T-cell (primary cell): ENCODE data around the gene TUBA4B. TPM values are rescaled to one million over a fixed set of nuclear protein-coding genes. Genes with fewer than 3 reads are reported as not detected.
A peak's percentile ranks its signal among the peaks of the same experiment; 100 is the strongest.

ENCODE experiments used
- ATAC-seq, 4 experiments: fragments of 200-7000 bp in 3 of 4; fragments of 150-1000 bp in 1 of 4; cut with Tn5 transposase; replicated peaks in 1 of 4; 1 replicate in 3 of 4; 2 replicates in 1 of 4; pipeline ENCODE4 v1.10.0; 2021; ENCODE audit warnings: moderate library complexity in 3 of 4, mild to moderate bottlenecking in 2 of 4, moderate number of reproducible peaks in 1 of 4
- CTCF ChIA-PET, 2 donors: fragments of 300-600 bp; sonication (Branson Sonifier 250); formaldehyde crosslinking; loops; one replicate each; lab custom pipeline; 2022; ENCODE audit warnings: antibody characterized with exemption in 2 of 2; lab: Charles Lee
- POLR2A ChIA-PET, 2 donors: fragments of 300-600 bp; sonication (Branson Sonifier 250); formaldehyde crosslinking; loops; one replicate each; lab custom pipeline; 2022; ENCODE audit warnings: antibody characterized with exemption in 2 of 2; lab: Charles Lee
- DNase-seq, 35 experiments: peaks; one replicate each; pipeline versions ENCODE4 v3.0.0 to v3.0.0-alpha.2; 2013 to 2023
- H3K27ac ChIP-seq: one replicate; pipeline ENCODE4 v1.5.1; 2013; ENCODE audit warnings: low read length
- H3K27me3 ChIP-seq, 2 experiments: replicated peaks in 1 of 2; 1 replicate in 1 of 2; 2 replicates in 1 of 2; pipeline versions ENCODE4 v1.6.1 to v1.7.0; 2013; ENCODE audit warnings: low read length in 1 of 2, mixed read lengths in 1 of 2; ENCODE audit not compliant: control insufficient read depth in 2 of 2, insufficient read depth in 2 of 2; ENCODE audit errors: extremely low read depth in 1 of 2
- H3K36me3 ChIP-seq, 2 donors: 1 replicate in 1 of 2; 2 replicates in 1 of 2; pipeline versions ENCODE4 v1.6.1 to v1.7.0; 2013; ENCODE audit warnings: low read length in 1 of 2; ENCODE audit not compliant: control insufficient read depth in 2 of 2, insufficient read depth in 1 of 2; ENCODE audit errors: extremely low read depth in 1 of 2
- H3K4me1 ChIP-seq, 2 experiments: 1 replicate in 1 of 2; 2 replicates in 1 of 2; pipeline versions ENCODE4 v1.6.1 to v1.7.0; 2013; ENCODE audit warnings: low read length in 2 of 2, mixed read lengths in 1 of 2; ENCODE audit not compliant: insufficient read depth in 2 of 2, control insufficient read depth in 1 of 2; ENCODE audit errors: extremely low read depth in 1 of 2
- H3K4me3 ChIP-seq, 2 donors: 1 replicate in 1 of 2; 2 replicates in 1 of 2; pipeline versions ENCODE4 v1.5.1 to v1.7.0; 2013; ENCODE audit warnings: mild to moderate bottlenecking in 2 of 2, low read length in 1 of 2, moderate library complexity in 1 of 2; ENCODE audit not compliant: control insufficient read depth in 1 of 2; ENCODE audit errors: extremely low read depth in 1 of 2
- H3K9me3 ChIP-seq: 2 replicates; pipeline ENCODE4 v1.7.0; 2013
- H3K27ac Mint-ChIP-seq, 2 donors: one replicate each; pipeline ENCODE4 v1.8.0; 2020 to 2021; ENCODE audit warnings: mild to moderate bottlenecking in 2 of 2, mixed read lengths in 2 of 2
- H3K27me3 Mint-ChIP-seq, 2 donors: one replicate each; pipeline ENCODE4 v1.8.0; 2021 to 2022; ENCODE audit warnings: mixed read lengths in 2 of 2
- H3K36me3 Mint-ChIP-seq: one replicate; pipeline ENCODE4 v1.8.0; 2021; ENCODE audit warnings: mixed read lengths
- H3K4me1 Mint-ChIP-seq, 3 donors: one replicate each; pipeline ENCODE4 v1.8.0; 2020 to 2022; ENCODE audit warnings: mixed read lengths in 3 of 3, mild to moderate bottlenecking in 1 of 3
- H3K4me3 Mint-ChIP-seq, 3 donors: one replicate each; pipeline ENCODE4 v1.8.0; 2020 to 2022; ENCODE audit warnings: mild to moderate bottlenecking in 3 of 3, mixed read lengths in 3 of 3, moderate library complexity in 3 of 3
- H3K9me3 Mint-ChIP-seq, 3 donors: one replicate each; pipeline ENCODE4 v1.8.0; 2020 to 2022; ENCODE audit warnings: mixed read lengths in 3 of 3
- WGBS: methylation state at CpG from one replicate; pipeline ENCODE4 v1.1.5; 2013; ENCODE audit warnings: missing lambda C conversion rate; ENCODE audit not compliant: insufficient coverage; 5-methylcytosine and 5-hydroxymethylcytosine counted together
- total RNA-seq, 35 experiments: library from RNA in 6 of 35; stranded (reverse) in 6 of 35; fragments of 120-200 nt in 1 of 35; gene quantifications; one replicate each; pipeline versions ENCODE4 v1.2.1 to v1.2.4 and lab custom pipeline; 2013 to 2026

Gene TUBA4B
- total RNA-seq, 5 donors from 2014 or later (not counting 1 experiment from before 2014, with no cell fraction given): not detected

- DNase-seq (peak in 23 of 35 experiments; percentile 14 to 60 (median 32)), ATAC-seq (peak in 1 of 4 experiments; percentile 11)
- H3K27ac Mint-ChIP-seq: no peak overlapping the region
Observed at GRCh38 chr2:219296631-219297391, 43.8 kb downstream of the TUBA4B start.

GRCh38 chr2:219297766-219298456 is 44.9 kb downstream of the TUBA4B start:
- POLR2A ChIA-PET: no interaction called here
- peaks cover 10 to 26% of the 10 kb centered on the region in 2 donors for H3K27me3 Mint-ChIP-seq
- H3K4me1 ChIP-seq: peaks cover 3 to 39% of the 10 kb centered on the region in 2 experiments
- H3K9me3 Mint-ChIP-seq: no peaks in the 10 kb centered on the region
- peaks cover 26 to 34% (median 34%) of the 10 kb centered on the region in 3 donors for H3K4me1 Mint-ChIP-seq
- no peak for DNase-seq
- no peak overlapping the region for H3K27ac ChIP-seq
- H3K27me3 ChIP-seq: peaks cover 6 to 55% of the 10 kb centered on the region in 2 experiments
- H3K36me3 Mint-ChIP-seq: no peaks in the 10 kb centered on the region
- no peak overlapping the region for H3K4me3 Mint-ChIP-seq
- H3K36me3 ChIP-seq: no peaks in the 10 kb centered on the region
- no peak overlapping the region for H3K4me3 ChIP-seq
- CTCF ChIA-PET: interaction anchor here (0.6 to 11.0 kb wide), 5 partner anchors 18 to 415 kb away, joined by 3 to 116 read pairs (median 3); partner anchors contain the start of gene DNAJB2 (in 2 of the 2)
- no peak for ATAC-seq
- no peaks in the 10 kb centered on the region for H3K9me3 ChIP-seq
- no peak overlapping the region for H3K27ac Mint-ChIP-seq
- WGBS: 89% methylated on average over 11 of the region's 14 CpGs

More at GRCh38 chr2:219296631-219297391, 43.8 kb downstream of the TUBA4B start:
- no peaks in the 10 kb centered on the region for H3K9me3 ChIP-seq
- H3K4me1 ChIP-seq: peaks cover 3 to 39% of the 10 kb centered on the region in 2 experiments
- H3K36me3 ChIP-seq: no peaks in the 10 kb centered on the region
- H3K27ac ChIP-seq: no peak overlapping the region
- H3K36me3 Mint-ChIP-seq: no peaks in the 10 kb centered on the region
- H3K4me1 Mint-ChIP-seq: peaks cover 26 to 34% (median 34%) of the 10 kb centered on the region in 3 donors
- POLR2A ChIA-PET: no interaction called here
- CTCF ChIA-PET: interaction anchor here (0.8 to 11.0 kb wide), 5 partner anchors 16 to 137 kb away, joined by 3 to 116 read pairs (median 7); partner anchors contain the start of gene DNAJB2 (in 2 of the 2)
- peak overlapping the region in 1 of 2 donors; percentile 15 for H3K4me3 ChIP-seq
- no peaks in the 10 kb centered on the region for H3K9me3 Mint-ChIP-seq
- peaks cover 10 to 17% of the 10 kb centered on the region in 2 donors for H3K27me3 Mint-ChIP-seq
- WGBS: 68% methylated on average over 25 of the region's 25 CpGs
- H3K27me3 ChIP-seq: peaks cover 6 to 44% of the 10 kb centered on the region in 2 experiments
- H3K4me3 Mint-ChIP-seq: peak overlapping the region in 1 of 3 donors; percentile 13

- H3K4me1 ChIP-seq: peaks cover 3 to 39% of the 10 kb centered on the region in 2 experiments
- DNase-seq: peak; percentile 56 to 91 (median 80)
- H3K9me3 ChIP-seq: no peaks in the 10 kb centered on the region
- peak; percentile 50 to 57 (median 54) for ATAC-seq
- H3K27ac ChIP-seq: no peak overlapping the region
- peaks cover 8 to 62% of the 10 kb centered on the region in 2 experiments for H3K27me3 ChIP-seq
- ChIA-PET CTCF (interaction anchor here in 1 of 2 donors (0.5 to 11.0 kb wide), 4 partner anchors 18 to 288 kb away, joined by 3 to 116 read pairs (median 4); partner anchors contain the start of gene DNAJB2), POLR2A (interaction anchor here in 1 of 2 donors (0.5 kb wide), 1 partner anchor 213 kb away, joined by 12 read pairs; no protein-coding TSS in a partner anchor)
- H3K36me3 Mint-ChIP-seq: no peaks in the 10 kb centered on the region
- no peaks in the 10 kb centered on the region for H3K36me3 ChIP-seq
- peaks cover 26 to 34% (median 32%) of the 10 kb centered on the region in 3 donors for H3K4me1 Mint-ChIP-seq
- H3K4me3 Mint-ChIP-seq: no peak overlapping the region
- 16% methylated on average over 10 of the region's 15 CpGs for WGBS
- H3K27ac Mint-ChIP-seq: no peak overlapping the region
- no peak overlapping the region for H3K4me3 ChIP-seq
- H3K27me3 Mint-ChIP-seq: peaks cover 14 to 30% of the 10 kb centered on the region in 2 donors
- H3K9me3 Mint-ChIP-seq: no peaks in the 10 kb centered on the region
Observed at GRCh38 chr2:219298759-219299371, 45.8 kb downstream of the TUBA4B start.

GRCh38 chr2:219299372-219299760 is 46.3 kb downstream of the TUBA4B start:
- no peak overlapping the region for H3K27ac Mint-ChIP-seq
- POLR2A ChIA-PET: interaction anchor here in 1 of 2 donors (0.5 kb wide), 1 partner anchor 212 kb away, joined by 12 read pairs; no protein-coding TSS in a partner anchor
- no peak for ATAC-seq
- peaks cover 10 to 62% of the 10 kb centered on the region in 2 experiments for H3K27me3 ChIP-seq
- no peaks in the 10 kb centered on the region for H3K36me3 Mint-ChIP-seq
- H3K36me3 ChIP-seq: no peaks in the 10 kb centered on the region
- no peaks in the 10 kb centered on the region for H3K9me3 ChIP-seq
- CTCF ChIA-PET: interaction anchor here (1.1 to 11.0 kb wide), 3 partner anchors 19 to 145 kb away, joined by 3 to 116 read pairs (median 6); partner anchors contain the start of gene DNAJB2 (in 1 of the 2)
- no peak overlapping the region for H3K4me3 ChIP-seq
- peaks cover 14 to 32% of the 10 kb centered on the region in 2 donors for H3K27me3 Mint-ChIP-seq
- H3K27ac ChIP-seq: no peak overlapping the region
- peaks cover 3 to 35% of the 10 kb centered on the region in 2 experiments for H3K4me1 ChIP-seq
- no peak for DNase-seq
- no peaks in the 10 kb centered on the region for H3K9me3 Mint-ChIP-seq
- H3K4me1 Mint-ChIP-seq: peaks cover 26 to 29% (median 27%) of the 10 kb centered on the region in 3 donors
- WGBS: 59% methylated on average over 3 of the region's 6 CpGs
- no peak overlapping the region for H3K4me3 Mint-ChIP-seq

- ATAC-seq: no peak
- H3K27me3 Mint-ChIP-seq: peaks cover 18 to 38% of the 10 kb centered on the region in 2 donors
- Histone ChIP-seq H3K4me1 (peaks cover 3 to 30% of the 10 kb centered on the region in 2 experiments), H3K27me3 (peaks cover 10 to 62% of the 10 kb centered on the region in 2 experiments), H3K9me3 (no peaks in the 10 kb centered on the region), H3K4me3 (no peak overlapping the region), H3K27ac (no peak overlapping the region), H3K36me3 (no peaks in the 10 kb centered on the region)
- H3K4me1 Mint-ChIP-seq: peaks cover 23 to 27% (median 24%) of the 10 kb centered on the region in 3 donors
- ChIA-PET CTCF (interaction anchor here (0.7 to 11.0 kb wide), 6 partner anchors 16 to 76 kb away, joined by 3 to 116 read pairs (median 4); partner anchors contain the start of gene DNAJB2 (in 1 of the 2)), POLR2A (no interaction called here)
- no peak for DNase-seq
- no peak overlapping the region for H3K27ac Mint-ChIP-seq
- no peaks in the 10 kb centered on the region for H3K9me3 Mint-ChIP-seq
- 70% methylated on average over 2 of the region's 5 CpGs for WGBS
- no peak overlapping the region for H3K4me3 Mint-ChIP-seq
- no peaks in the 10 kb centered on the region for H3K36me3 Mint-ChIP-seq
Observed at GRCh38 chr2:219300022-219300421, 47.0 kb downstream of the TUBA4B start.
